MM.1S (cell line): ENCODE results near the gene DAB2.

Experiments
- CTCF ChIP-seq: fragments of 300-600 bp; sonication (generic); IDR thresholded peaks from 2 replicates; pipeline ENCODE4 v1.5.1; 2016; ENCODE audit warnings: antibody characterized with exemption, low read length, mixed read lengths
- EZH2 ChIP-seq: fragments of 300-600 bp; sonication (generic); optimal IDR thresholded peaks from 2 replicates; pipeline ENCODE3; 2017; ENCODE audit warnings: low read depth, mild to moderate bottlenecking, antibody characterized with exemption, low read length, mixed read lengths
- EZH2phosphoT487 ChIP-seq: fragments of 300-600 bp; sonication (generic); IDR thresholded peaks from 2 replicates; pipeline ENCODE4 v1.6.1; 2018; ENCODE audit warnings: antibody characterized with exemption, low read length

GRCh38 chr5:39396843-39397242 is 27.9 kb downstream of the DAB2 start:
- TF ChIP-seq EZH2phosphoT487 (no peak), CTCF (no peak), EZH2 (no peak)
